Activated B cell treated with CpG ODN at 0.5 μM for 24 hours (primary cell): ENCODE measurements around the gene WAC. TPM values are rescaled to one million over a fixed set of nuclear protein-coding genes. Genes with fewer than 3 reads are reported as not detected.

Experiments used
- ATAC-seq: fragments of 200-7000 bp; cut with Tn5 transposase; one replicate; pipeline ENCODE4 v1.10.0; 2021; ENCODE audit warnings: low read depth, mild to moderate bottlenecking, moderate library complexity
- CTCF ChIA-PET: fragments of 350-600 bp; sonication (Branson Sonifier 250); formaldehyde crosslinking; loops from one replicate; lab custom pipeline; 2021; ENCODE audit warnings: antibody characterized with exemption; lab: Charles Lee
- POLR2A ChIA-PET: fragments of 350-600 bp; sonication (Branson Sonifier 250); formaldehyde crosslinking; loops from one replicate; lab custom pipeline; 2021; ENCODE audit warnings: antibody characterized with exemption; lab: Charles Lee
- DNase-seq: peaks from one replicate; pipeline ENCODE4 v3.0.0; 2022
- H3K27ac Mint-ChIP-seq: one replicate; pipeline ENCODE4 v1.8.0; 2020; ENCODE audit warnings: mixed read lengths
- H3K27me3 Mint-ChIP-seq: one replicate; pipeline ENCODE4 v1.8.0; 2021; ENCODE audit warnings: mixed read lengths
- H3K36me3 Mint-ChIP-seq: one replicate; pipeline ENCODE4 v1.8.0; 2021; ENCODE audit warnings: low read depth, mixed read lengths
- H3K4me1 Mint-ChIP-seq: one replicate; pipeline ENCODE4 v1.8.0; 2021; ENCODE audit warnings: mixed read lengths
- H3K4me3 Mint-ChIP-seq: one replicate; pipeline ENCODE4 v1.8.0; 2020; ENCODE audit warnings: mild to moderate bottlenecking, mixed read lengths
- H3K9me3 Mint-ChIP-seq: one replicate; pipeline ENCODE4 v1.8.0; 2020; ENCODE audit warnings: mixed read lengths
- intact Hi-C: fragments of 100-400 bp; cut with micrococcal nuclease; formaldehyde crosslinking; loops from one replicate; pipeline ENCODE4 v1.15.1; 2024
- total RNA-seq: library from RNA; stranded (reverse); gene quantifications from 2 replicates; pipeline ENCODE4 v1.2.3, GENCODE V29; 2022
- TF ChIP-seq, protein P1 (sequence below): fragments of 200-600 bp; IDR thresholded peaks from one replicate; pipeline ENCODE4 v1.8.0; 2022; ENCODE audit warnings: antibody characterized with exemption, mild to moderate bottlenecking

Gene WAC
- total RNA-seq, 1 donor from 2014 or later, result 159 TPM

DNA sequence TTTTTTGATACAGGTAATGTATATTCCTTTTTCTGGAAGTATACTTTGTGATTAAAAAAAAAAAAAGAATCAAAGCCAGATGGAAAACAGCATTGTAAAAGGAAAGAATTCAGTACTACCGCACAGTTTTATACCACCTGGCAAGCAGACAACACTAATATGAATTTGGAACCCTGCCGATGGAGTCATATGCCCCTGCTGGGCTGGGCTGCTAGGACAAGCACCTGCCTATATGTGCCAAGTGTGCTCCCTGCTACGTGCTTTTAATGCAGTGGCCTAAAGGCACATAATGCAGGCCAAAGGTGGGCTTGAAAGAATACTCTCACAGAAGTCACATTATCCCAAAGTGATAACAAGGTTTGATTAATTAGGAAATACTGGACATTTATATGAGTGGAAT, 29.8 kb upstream of the WAC start:
- intact Hi-C loops, result no loop called here
- no peaks in the 10 kb centered on the region for H3K4me1 Mint-ChIP-seq
- DNase-seq, result no peak
- H3K4me3 Mint-ChIP-seq, result no peak overlapping the region
- TF ChIP-seq, protein P1, sequence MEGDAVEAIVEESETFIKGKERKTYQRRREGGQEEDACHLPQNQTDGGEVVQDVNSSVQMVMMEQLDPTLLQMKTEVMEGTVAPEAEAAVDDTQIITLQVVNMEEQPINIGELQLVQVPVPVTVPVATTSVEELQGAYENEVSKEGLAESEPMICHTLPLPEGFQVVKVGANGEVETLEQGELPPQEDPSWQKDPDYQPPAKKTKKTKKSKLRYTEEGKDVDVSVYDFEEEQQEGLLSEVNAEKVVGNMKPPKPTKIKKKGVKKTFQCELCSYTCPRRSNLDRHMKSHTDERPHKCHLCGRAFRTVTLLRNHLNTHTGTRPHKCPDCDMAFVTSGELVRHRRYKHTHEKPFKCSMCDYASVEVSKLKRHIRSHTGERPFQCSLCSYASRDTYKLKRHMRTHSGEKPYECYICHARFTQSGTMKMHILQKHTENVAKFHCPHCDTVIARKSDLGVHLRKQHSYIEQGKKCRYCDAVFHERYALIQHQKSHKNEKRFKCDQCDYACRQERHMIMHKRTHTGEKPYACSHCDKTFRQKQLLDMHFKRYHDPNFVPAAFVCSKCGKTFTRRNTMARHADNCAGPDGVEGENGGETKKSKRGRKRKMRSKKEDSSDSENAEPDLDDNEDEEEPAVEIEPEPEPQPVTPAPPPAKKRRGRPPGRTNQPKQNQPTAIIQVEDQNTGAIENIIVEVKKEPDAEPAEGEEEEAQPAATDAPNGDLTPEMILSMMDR, result no peak
- no peaks in the 10 kb centered on the region for H3K27me3 Mint-ChIP-seq
- no peaks in the 10 kb centered on the region for H3K9me3 Mint-ChIP-seq
- no peak overlapping the region for H3K27ac Mint-ChIP-seq
- no peak for ATAC-seq
- CTCF ChIA-PET, result no interaction called here
- POLR2A ChIA-PET, result interaction anchor here (0.7 kb wide), 1 partner anchor 252 kb away, joined by 7 read pairs; no protein-coding TSS in a partner anchor
- H3K36me3 Mint-ChIP-seq, result no peaks in the 10 kb centered on the region

DNA sequence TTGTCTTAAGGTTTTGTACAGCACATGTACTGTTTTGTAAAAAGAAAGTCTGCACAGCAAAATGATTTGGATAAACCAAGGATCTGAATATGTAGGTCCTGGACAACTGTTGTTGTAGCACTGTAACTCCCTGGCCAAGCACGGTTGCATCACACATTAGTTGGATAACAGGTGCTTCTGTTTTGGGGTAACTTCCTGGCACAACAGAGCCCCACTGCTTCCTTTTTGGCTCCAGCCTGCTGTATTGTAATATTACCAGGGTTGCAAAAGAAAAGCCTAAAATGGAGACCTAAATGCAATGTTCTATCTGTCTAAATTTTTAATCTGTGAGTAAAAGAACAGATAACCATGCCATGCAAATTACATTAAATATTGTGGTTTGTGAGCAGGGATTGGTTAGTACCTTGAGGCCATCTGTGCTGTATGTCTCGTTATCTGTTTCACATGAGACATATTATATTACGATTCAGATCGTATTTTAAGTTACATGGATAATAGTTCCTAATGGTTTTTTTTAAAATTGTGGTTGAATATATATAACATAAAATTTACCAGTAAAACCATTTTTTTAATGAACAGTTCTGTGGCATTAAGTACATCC, 27.5 kb upstream of the WAC start:
- ATAC-seq (no peak), DNase-seq (no peak)
- POLR2A ChIA-PET, result no interaction called here
- Mint-ChIP-seq H3K27me3 (no peaks in the 10 kb centered on the region), H3K36me3 (no peaks in the 10 kb centered on the region), H3K9me3 (no peaks in the 10 kb centered on the region), H3K4me3 (no peak overlapping the region), H3K4me1 (no peaks in the 10 kb centered on the region), H3K27ac (no peak overlapping the region)
- intact Hi-C loops, result no loop called here
- CTCF ChIA-PET, result no interaction called here
- TF ChIP-seq, protein P1, result no peak

DNA sequence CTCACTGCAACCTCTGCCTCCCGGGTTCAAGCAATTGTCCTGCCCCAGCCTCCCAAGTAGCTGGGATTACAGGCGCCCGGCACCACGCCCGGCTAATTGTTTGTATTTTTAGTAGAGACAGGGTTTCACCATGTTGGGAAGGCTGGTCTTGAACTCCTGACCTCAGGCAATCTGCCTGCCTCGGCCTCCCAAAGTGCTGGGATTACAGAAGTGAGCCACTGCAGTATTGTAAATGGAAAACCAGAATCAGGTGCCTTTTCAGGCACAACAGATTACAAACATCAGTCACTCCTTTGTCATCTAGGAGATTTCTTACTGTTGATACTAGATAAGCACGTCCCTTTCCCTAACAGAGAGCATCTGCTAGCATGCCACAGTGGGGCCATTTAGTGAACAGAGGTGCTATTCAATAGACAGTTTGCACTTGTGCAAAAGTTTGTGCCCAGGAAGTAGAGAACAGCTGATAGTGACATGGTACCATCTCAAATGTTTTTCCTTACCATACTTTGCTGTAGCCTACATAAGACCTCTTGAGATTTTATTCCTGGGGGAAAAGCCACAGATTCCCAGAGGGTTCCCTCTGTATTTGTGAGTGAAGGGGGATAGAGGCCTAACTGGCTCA, 24.5 kb upstream of the WAC start:
- ChIA-PET POLR2A (no interaction called here), CTCF (no interaction called here)
- H3K27ac Mint-ChIP-seq, result no peak overlapping the region
- ATAC-seq (no peak), DNase-seq (no peak)
- H3K27me3 Mint-ChIP-seq, result no peaks in the 10 kb centered on the region
- TF ChIP-seq, protein P1, result no peak
- no peaks in the 10 kb centered on the region for H3K36me3 Mint-ChIP-seq
- no peaks in the 10 kb centered on the region for H3K9me3 Mint-ChIP-seq
- no peaks in the 10 kb centered on the region for H3K4me1 Mint-ChIP-seq
- no peak overlapping the region for H3K4me3 Mint-ChIP-seq
- intact Hi-C loops, result no loop called here

DNA sequence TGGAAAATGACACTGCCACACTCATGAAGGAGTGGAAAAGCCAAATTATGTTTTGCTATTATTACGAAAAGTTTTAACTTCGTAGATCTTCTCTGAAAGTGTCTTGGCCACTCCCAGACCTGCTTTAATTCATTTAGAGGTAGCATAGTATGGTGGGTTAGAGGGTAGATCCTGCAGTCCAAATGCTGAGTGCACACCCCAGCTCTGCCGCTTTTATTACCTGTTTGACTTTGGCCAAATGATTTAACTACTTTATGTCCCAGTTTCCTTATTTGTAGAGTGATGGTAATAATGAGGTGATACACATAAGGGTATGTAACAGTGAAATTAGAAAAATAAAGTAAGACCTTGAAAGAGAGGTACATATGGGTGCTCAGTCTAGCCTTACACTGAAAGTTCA, 23.6 kb upstream of the WAC start:
- intact Hi-C loops, result no loop called here
- ATAC-seq, result no peak
- H3K4me1 Mint-ChIP-seq, result no peaks in the 10 kb centered on the region
- no peaks in the 10 kb centered on the region for H3K27me3 Mint-ChIP-seq
- TF ChIP-seq, protein P1, result no peak
- H3K36me3 Mint-ChIP-seq, result no peaks in the 10 kb centered on the region
- no peak overlapping the region for H3K4me3 Mint-ChIP-seq
- DNase-seq, result no peak
- ChIA-PET POLR2A (no interaction called here), CTCF (no interaction called here)
- no peaks in the 10 kb centered on the region for H3K9me3 Mint-ChIP-seq
- H3K27ac Mint-ChIP-seq, result no peak overlapping the region

DNA sequence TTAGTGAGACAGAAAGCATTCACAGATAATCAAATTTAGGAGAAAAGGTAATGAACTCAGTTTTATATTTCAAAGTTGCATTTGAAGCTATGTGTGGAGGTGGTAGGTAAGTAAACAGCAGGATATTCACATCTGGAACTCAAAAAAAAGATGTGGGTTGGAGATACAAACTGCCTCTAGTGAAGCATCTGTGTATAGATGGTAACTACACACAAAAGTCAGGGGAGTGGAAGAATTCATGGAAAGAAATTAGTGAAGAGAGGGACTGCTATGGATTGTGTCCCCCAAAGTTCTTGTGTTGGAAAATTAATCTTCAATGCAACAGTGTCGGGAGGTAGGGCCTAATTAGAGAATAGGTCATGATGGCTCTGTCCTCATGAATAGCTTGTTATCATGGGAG, 18.3 kb upstream of the WAC start:
- no peaks in the 10 kb centered on the region for H3K36me3 Mint-ChIP-seq
- H3K27ac Mint-ChIP-seq, result no peak overlapping the region
- H3K4me3 Mint-ChIP-seq, result no peak overlapping the region
- no peaks in the 10 kb centered on the region for H3K27me3 Mint-ChIP-seq
- H3K9me3 Mint-ChIP-seq, result peaks cover 3% of the 10 kb centered on the region
- DNase-seq (no peak), ATAC-seq (no peak)
- TF ChIP-seq, protein P1, result no peak
- CTCF ChIA-PET, result no interaction called here
- intact Hi-C loops, result no loop called here
- POLR2A ChIA-PET, result interaction anchor here (0.5 kb wide), 1 partner anchor 13 kb away, joined by 3 read pairs; no protein-coding TSS in a partner anchor
- no peaks in the 10 kb centered on the region for H3K4me1 Mint-ChIP-seq
